Measurements from ENCODE around the gene ZNF619. TPM values are rescaled to one million over a fixed set of nuclear protein-coding genes. Genes with fewer than 3 reads are reported as not detected.
"Not testable (repeated sequence)": the region's sequence is repeated elsewhere in the genome, so short reads cannot be mapped to it uniquely, and the experiment has no call there.

Gene ZNF619
- total RNA-seq, 1 donor, result 6.5 TPM

DNA sequence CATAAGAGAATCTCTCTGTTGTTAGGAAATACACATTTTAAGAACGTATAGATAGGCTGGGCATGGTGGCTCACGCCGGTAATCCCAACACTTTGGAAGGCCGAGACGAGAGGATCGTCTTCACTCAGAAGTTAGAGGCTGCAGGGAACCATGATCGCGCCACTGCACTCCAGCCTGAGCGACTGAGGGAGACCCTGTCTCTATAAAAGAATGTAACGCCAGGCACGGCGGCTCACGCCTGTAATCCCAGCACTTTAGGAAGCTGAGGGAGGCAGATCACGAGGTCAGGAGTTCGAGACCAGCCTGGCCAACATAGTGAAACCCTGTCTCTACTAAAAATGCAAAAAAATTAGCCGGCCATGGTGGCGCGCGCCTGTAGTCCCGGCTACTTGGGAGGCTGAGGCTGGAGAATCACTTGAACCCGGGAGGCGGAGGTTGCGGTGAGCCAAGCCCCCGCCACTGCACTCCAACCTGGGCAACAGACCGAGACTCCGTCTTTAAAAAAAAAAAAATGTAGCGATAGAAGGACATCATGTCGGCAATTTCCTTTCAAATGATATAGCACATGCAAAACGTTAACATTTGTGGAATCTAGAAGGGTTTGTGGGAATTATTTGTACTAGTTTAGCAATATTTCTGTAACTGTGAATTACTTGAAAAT, 20.5 kb upstream of the ZNF619 start:
- TF ChIP-seq, protein P1, sequence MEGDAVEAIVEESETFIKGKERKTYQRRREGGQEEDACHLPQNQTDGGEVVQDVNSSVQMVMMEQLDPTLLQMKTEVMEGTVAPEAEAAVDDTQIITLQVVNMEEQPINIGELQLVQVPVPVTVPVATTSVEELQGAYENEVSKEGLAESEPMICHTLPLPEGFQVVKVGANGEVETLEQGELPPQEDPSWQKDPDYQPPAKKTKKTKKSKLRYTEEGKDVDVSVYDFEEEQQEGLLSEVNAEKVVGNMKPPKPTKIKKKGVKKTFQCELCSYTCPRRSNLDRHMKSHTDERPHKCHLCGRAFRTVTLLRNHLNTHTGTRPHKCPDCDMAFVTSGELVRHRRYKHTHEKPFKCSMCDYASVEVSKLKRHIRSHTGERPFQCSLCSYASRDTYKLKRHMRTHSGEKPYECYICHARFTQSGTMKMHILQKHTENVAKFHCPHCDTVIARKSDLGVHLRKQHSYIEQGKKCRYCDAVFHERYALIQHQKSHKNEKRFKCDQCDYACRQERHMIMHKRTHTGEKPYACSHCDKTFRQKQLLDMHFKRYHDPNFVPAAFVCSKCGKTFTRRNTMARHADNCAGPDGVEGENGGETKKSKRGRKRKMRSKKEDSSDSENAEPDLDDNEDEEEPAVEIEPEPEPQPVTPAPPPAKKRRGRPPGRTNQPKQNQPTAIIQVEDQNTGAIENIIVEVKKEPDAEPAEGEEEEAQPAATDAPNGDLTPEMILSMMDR (IDR thresholded peaks at IDR 0.05; ENCODE audit: extremely low read depth, low read depth, low read length), result no peak
- Histone ChIP-seq H3K9me3 (ENCODE audit: low read depth, low read length) (no peaks in the 10 kb centered on the region), H4K20me1 (ENCODE audit: insufficient read depth, low read length) (peaks cover 28% of the 10 kb centered on the region), H3K4me2 (ENCODE audit: insufficient read depth, low read length) (peak overlapping the region; percentile 84), H3K36me3 (ENCODE audit: insufficient read depth, low read length) (peaks cover 31% of the 10 kb centered on the region), H3K4me1 (ENCODE audit: insufficient read depth, low read length) (peaks cover 25% of the 10 kb centered on the region), H2AFZ (ENCODE audit: low read length) (peak overlapping the region; percentile 82), H3K27ac (ENCODE audit: low read depth, low read length) (peak overlapping the region; percentile 82), H3K4me3 (ENCODE audit: insufficient read depth, low read length) (peak overlapping the region; percentile 97), H3K27me3 (ENCODE audit: insufficient read depth, low read length) (no peaks in the 10 kb centered on the region), H3K79me2 (ENCODE audit: insufficient read depth, low read length) (peaks cover 26% of the 10 kb centered on the region)
- DNase-seq (ENCODE audit: insufficient read length, low spot score, missing footprints), result no peak

DNA sequence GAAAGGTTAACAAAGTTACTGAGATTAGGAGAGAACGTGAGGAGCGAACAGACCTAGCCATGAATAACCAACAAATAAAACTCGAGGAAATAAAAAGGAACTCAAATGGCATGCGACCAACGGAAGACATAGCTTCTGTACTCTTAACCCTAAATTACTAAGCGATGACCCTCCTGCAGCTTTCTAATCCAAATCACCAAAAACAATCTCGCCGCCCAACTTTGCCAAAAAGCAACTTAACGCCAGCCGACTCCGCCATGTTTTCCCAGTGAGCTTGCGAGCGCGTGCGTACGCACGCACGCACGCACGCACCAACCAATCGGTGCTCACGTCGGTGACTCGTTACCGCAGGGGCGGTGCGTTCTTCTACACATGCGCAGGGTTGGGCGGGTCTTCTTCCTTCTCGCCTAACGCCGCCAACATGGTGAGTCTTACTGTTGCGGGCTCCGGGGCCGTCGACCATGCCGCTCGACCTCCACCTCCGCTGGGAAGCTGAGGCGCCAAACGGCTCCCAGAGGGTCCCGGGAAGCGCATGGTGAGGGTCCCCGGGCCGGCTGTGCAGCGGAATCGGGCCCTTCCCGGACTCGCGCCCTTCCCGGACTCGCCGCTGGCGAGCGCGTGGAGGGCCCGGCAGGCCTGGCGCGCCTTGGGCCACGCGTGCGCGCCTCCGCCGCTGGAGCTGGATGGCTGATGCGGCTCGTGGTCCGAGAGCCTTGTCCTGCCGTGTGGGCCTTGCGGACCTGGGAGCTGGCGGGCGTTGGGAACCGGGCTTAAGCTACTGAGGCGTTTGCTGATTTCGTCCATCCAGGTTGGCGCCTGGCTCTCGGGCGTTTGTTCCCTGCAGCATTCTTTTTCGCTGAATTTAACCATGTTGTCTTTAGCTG, 19.7 kb upstream of the ZNF619 start, which contains the start of gene RPL14:
Gene RPL14, plus strand, starts transcription at position 400 of the 884 bp plus-strand sequence. Its CDS starts 133 bp downstream, at position 533.
- peak within 1 kb of the TSS; percentile 97 for H3K4me3 ChIP-seq (ENCODE audit: insufficient read depth, low read length)
- no peaks in the 10 kb centered on the region for H3K27me3 ChIP-seq (ENCODE audit: insufficient read depth, low read length)
- H3K79me2 ChIP-seq (ENCODE audit: insufficient read depth, low read length), result peaks cover 26% of the 10 kb centered on the region
- peak; percentile 97 for DNase-seq (ENCODE audit: insufficient read length, low spot score, missing footprints)
- no peaks in the 10 kb centered on the region for H3K9me3 ChIP-seq (ENCODE audit: low read depth, low read length)
- H3K36me3 ChIP-seq (ENCODE audit: insufficient read depth, low read length), result peaks cover 38% of the 10 kb centered on the region
- peaks cover 25% of the 10 kb centered on the region for H3K4me1 ChIP-seq (ENCODE audit: insufficient read depth, low read length)
- TF ChIP-seq, protein P1 (IDR thresholded peaks at IDR 0.05; ENCODE audit: extremely low read depth, low read depth, low read length), result no peak
- H3K27ac ChIP-seq (ENCODE audit: low read depth, low read length), result peak within 1 kb of the TSS; percentile 82
- peak within 1 kb of the TSS; percentile 84 for H3K4me2 ChIP-seq (ENCODE audit: insufficient read depth, low read length)
- H4K20me1 ChIP-seq (ENCODE audit: insufficient read depth, low read length), result peaks cover 28% of the 10 kb centered on the region
- H2AFZ ChIP-seq (ENCODE audit: low read length), result peak within 1 kb of the TSS; percentile 82

DNA sequence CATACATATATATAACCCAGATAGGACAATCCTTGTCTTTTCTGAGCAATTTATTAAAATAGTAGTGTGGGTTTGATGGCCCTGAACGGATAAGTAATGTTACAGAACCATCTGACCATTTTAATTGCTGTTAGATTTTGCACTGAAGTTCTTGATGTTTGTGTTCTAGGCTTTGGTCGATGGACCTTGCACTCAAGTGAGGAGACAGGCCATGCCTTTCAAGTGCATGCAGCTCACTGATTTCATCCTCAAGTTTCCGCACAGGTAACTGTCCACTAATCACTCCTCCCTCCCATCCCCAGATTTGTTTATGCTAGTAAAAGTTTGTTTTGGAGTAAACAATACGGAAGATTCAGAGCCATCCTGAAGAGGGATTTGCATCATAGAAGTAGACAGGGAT, 18.4 kb upstream of the ZNF619 start:
- Histone ChIP-seq H3K4me1 (ENCODE audit: insufficient read depth, low read length) (peaks cover 18% of the 10 kb centered on the region), H2AFZ (ENCODE audit: low read length) (no peak overlapping the region), H3K9me3 (ENCODE audit: low read depth, low read length) (no peaks in the 10 kb centered on the region), H4K20me1 (ENCODE audit: insufficient read depth, low read length) (peaks cover 28% of the 10 kb centered on the region), H3K4me2 (ENCODE audit: insufficient read depth, low read length) (peak overlapping the region; percentile 84), H3K27me3 (ENCODE audit: insufficient read depth, low read length) (no peaks in the 10 kb centered on the region), H3K4me3 (ENCODE audit: insufficient read depth, low read length) (peak overlapping the region; percentile 97), H3K27ac (ENCODE audit: low read depth, low read length) (no peak overlapping the region), H3K36me3 (ENCODE audit: insufficient read depth, low read length) (peaks cover 50% of the 10 kb centered on the region), H3K79me2 (ENCODE audit: insufficient read depth, low read length) (peaks cover 26% of the 10 kb centered on the region)
- TF ChIP-seq, protein P1 (IDR thresholded peaks at IDR 0.05; ENCODE audit: extremely low read depth, low read depth, low read length), result no peak
- no peak for DNase-seq (ENCODE audit: insufficient read length, low spot score, missing footprints)

DNA sequence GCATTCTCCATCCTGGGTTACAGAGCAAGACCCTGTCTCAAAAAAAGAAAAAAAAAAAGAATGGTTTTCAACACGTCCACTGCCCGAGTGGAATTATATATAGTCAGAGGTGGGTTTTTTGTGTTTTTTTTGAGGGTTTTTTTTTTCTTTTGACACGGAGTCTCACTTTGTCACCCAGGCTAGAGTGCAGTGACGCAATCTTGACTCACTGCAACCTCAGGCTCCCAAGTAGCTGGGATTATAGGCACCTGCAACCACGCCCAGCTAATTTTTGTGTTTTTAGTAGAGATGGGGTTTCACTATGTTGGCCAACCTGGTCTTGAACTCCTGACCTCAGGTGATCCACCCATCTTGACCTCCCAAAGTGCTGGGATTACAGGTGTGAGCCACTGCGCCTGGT, 16.4 kb upstream of the ZNF619 start:
- not testable (repeated sequence) for H3K4me3 ChIP-seq (ENCODE audit: insufficient read depth, low read length); H3K27ac ChIP-seq (ENCODE audit: low read depth, low read length); H3K27me3 ChIP-seq (ENCODE audit: insufficient read depth, low read length); H2AFZ ChIP-seq (ENCODE audit: low read length); DNase-seq (ENCODE audit: insufficient read length, low spot score, missing footprints); H3K9me3 ChIP-seq (ENCODE audit: low read depth, low read length); H3K4me2 ChIP-seq (ENCODE audit: insufficient read depth, low read length)
- H4K20me1 ChIP-seq (ENCODE audit: insufficient read depth, low read length), result peaks cover 30% of the 10 kb centered on the region
- H3K79me2 ChIP-seq (ENCODE audit: insufficient read depth, low read length), result peaks cover 26% of the 10 kb centered on the region
- H3K4me1 ChIP-seq (ENCODE audit: insufficient read depth, low read length), result peaks cover 15% of the 10 kb centered on the region
- H3K36me3 ChIP-seq (ENCODE audit: insufficient read depth, low read length), result peaks cover 66% of the 10 kb centered on the region

Measured in osteoblast (primary cell).